VCaP (cell line): ENCODE data around the gene SMIM43.
"Not testable (repeated sequence)": the region's sequence is repeated elsewhere in the genome, so short reads cannot be mapped to it uniquely, and the experiment has no call there.

Experiments
- H3K27ac ChIP-seq: fragments of 450-650 bp; 2 replicates; pipeline ENCODE4 v1.5.1; 2017
- CTCF ChIP-seq: fragments of 450-650 bp; conservative IDR thresholded peaks from 2 replicates; pipeline ENCODE4 v1.5.1; 2017; ENCODE audit warnings: mild to moderate bottlenecking, moderate library complexity

The SMIM43 gene

DNA sequence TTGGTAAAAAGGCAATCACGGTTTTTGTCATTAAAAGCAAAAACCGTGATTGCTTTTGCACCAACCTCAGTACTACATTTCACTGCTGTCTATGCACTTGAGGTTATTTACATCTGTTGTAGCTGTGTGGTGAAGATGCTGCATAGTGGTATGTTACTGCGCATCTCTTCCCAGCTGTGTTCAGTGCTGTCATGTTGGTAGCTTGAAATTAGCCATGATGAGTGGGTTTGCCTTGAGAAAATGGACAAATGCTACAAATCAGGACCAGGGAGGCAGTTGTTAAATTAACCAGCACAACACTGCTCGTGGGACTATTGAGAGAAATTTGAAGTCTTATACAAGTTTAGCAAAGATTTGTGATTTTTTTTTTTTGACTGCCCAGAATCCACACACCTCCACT is 2.2 kb upstream of the SMIM43 start:
- TF ChIP-seq CTCF, result no peak

GRCh38 chr4:121765971-121766538 is 1.1 kb upstream of the SMIM43 start:
- no peak overlapping the region for H3K27ac ChIP-seq
- no peak for TF ChIP-seq CTCF

More for the DNA sequence above, 2.2 kb upstream of the SMIM43 start:
- H3K27ac ChIP-seq, result no peak overlapping the region

- no peak for TF ChIP-seq CTCF
- no peak overlapping the region for H3K27ac ChIP-seq
Observed at GRCh38 chr4:121765368-121765705, 373 bp upstream of the SMIM43 start.

- no peak for TF ChIP-seq CTCF
- no peak overlapping the region for H3K27ac ChIP-seq
Observed at GRCh38 chr4:121764303-121764701, 662 bp downstream of the SMIM43 start.

- no peak for TF ChIP-seq CTCF
- H3K27ac ChIP-seq, result no peak overlapping the region
Observed at GRCh38 chr4:121760205-121760604, 4.8 kb downstream of the SMIM43 start.

GRCh38 chr4:121758925-121759568 is 5.9 kb downstream of the SMIM43 start:
- no peak overlapping the region for H3K27ac ChIP-seq
- no peak for TF ChIP-seq CTCF

GRCh38 chr4:121752142-121752541 is 12.8 kb downstream of the SMIM43 start:
- not testable (repeated sequence) for H3K27ac ChIP-seq

DNA sequence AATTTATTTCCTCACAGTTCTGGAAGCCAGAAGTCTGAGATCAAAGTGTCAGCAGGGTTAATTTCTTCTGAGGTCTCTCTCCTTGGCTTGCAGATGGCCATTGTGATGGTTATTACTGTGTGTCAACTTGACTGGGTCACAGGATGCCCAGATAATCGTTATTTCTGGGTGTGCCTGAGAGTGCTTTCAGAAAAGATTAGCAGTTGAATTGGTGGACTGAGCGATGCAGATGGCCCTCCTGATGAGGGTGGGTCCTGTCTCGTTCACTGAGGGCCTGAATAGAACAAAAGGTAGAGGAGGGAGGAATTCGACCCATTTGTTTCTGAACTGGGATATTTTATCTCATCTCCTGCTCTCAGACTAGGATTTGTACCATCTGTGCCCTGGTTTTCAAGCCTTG is 15.7 kb downstream of the SMIM43 start:
- no peak overlapping the region for H3K27ac ChIP-seq

More for the DNA sequence above, 15.7 kb downstream of the SMIM43 start:
- TF ChIP-seq CTCF, result no peak
